ENCODE data around the gene EIF4G3.

DNA sequence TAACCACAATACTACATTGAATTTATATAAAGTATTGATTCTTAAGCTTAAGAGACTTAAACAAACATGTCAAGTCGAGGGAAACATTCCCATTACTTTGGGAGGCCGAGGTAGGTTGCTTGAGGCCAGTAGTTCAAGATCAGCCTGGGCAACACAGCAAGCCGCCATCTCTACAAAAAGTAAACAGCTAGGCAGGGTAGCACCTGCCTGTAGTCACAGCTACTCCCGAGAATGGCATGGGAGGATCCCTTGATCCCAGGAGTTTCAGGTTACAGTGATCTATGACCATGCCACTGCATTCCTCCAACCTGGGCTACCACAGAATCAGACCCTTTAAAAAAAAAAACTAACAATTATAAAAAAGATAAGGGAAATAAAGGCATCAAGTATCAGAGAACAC, 50.4 kb downstream of the EIF4G3 start:
- TF ChIP-seq POLR2A (IDR thresholded peaks at IDR 0.05) (no peak), POLR2AphosphoS5 (IDR thresholded peaks at IDR 0.05) (no peak), EP300 (IDR thresholded peaks at IDR 0.05) (no peak)
- TF ChIP-seq, protein P1, sequence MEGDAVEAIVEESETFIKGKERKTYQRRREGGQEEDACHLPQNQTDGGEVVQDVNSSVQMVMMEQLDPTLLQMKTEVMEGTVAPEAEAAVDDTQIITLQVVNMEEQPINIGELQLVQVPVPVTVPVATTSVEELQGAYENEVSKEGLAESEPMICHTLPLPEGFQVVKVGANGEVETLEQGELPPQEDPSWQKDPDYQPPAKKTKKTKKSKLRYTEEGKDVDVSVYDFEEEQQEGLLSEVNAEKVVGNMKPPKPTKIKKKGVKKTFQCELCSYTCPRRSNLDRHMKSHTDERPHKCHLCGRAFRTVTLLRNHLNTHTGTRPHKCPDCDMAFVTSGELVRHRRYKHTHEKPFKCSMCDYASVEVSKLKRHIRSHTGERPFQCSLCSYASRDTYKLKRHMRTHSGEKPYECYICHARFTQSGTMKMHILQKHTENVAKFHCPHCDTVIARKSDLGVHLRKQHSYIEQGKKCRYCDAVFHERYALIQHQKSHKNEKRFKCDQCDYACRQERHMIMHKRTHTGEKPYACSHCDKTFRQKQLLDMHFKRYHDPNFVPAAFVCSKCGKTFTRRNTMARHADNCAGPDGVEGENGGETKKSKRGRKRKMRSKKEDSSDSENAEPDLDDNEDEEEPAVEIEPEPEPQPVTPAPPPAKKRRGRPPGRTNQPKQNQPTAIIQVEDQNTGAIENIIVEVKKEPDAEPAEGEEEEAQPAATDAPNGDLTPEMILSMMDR (IDR thresholded peaks at IDR 0.05) = no peak

Measured in gastroesophageal sphincter (tissue), 3 donors.